Measurements from ENCODE around the gene CD40. TPM values are rescaled to one million over a fixed set of nuclear protein-coding genes. Genes with fewer than 3 reads are reported as not detected.

The CD40 gene
- total RNA-seq, 1 donor from 2014 or later: 0.62 TPM

DNA sequence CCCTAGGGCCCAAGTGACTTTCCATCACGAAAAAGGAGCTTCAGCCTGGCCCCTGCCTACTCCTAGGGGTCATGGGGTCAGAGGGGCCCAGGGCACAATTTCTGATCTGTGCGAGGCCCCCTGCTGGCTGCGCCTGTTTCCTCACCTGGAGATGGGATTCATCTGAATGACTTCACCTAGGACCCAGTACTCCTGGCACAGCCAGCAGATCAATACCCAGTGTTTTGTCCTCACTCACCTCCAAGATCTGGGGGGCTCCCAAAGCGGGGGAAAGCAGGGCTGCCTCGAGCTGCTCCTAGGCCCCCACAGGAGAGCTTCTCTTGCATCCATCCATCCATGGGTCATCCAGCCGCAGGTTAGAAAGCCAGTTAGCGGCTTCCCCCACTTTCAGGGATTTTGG lies 33.8 kb downstream of the CD40 start:
- DNase-seq: no peak

DNA sequence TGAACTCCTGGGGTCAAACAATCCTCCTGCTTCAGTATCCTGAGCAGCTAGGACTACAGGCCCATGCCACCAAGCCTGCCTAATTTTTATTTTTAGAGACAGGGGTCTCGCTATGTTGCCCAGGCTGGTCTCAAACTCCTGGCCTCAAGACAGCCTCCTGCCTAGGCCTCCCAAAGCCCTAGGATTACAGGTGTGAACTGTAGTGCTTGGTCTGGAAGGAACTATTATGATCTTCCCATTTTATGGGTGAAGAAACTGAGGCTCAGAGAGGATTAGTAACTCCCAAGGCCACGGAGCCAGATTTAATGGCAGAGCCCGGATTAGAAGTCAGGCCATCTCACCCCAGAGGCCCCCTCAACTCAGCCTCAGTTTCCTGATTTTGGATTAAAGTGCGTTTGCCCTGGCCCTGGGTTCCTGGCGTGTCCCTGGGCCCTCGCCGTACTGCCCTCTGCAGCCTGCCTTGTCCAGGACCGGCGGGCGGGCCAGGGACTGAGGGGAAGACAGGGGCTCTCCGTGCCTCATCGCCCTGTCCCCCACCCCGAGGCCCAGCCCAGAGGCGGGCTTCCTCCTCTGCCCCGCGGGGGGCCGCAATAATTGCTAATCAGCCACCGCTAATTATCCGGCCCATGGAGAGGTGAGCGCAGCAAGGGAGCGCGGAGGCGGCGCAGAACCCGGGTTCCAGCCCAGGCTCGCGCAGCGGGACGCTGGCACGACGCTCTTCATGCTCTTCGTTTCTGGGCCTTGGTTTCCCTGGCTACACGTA lies 34.9 kb downstream of the CD40 start:
- DNase-seq: no peak

DNA sequence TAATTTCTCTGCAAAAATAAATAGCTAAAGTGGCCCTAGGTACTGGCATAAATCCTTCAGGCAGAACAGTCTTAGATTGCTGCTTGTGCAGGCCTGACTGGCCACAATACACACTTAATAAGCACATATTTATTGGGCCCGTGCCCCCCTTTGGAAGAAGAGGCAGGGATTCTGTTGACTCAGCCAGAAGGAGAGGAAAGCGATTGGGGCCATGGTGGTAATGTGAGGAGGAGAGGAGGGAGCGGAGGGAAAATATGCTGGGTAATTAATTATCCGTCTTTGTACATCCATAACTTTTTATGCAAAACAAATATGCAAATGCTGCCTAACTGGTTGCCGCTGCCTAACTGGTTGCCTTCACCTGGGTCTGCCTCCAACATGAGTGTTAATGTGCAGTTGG lies 36.2 kb downstream of the CD40 start:
- DNase-seq: no peak

DNA sequence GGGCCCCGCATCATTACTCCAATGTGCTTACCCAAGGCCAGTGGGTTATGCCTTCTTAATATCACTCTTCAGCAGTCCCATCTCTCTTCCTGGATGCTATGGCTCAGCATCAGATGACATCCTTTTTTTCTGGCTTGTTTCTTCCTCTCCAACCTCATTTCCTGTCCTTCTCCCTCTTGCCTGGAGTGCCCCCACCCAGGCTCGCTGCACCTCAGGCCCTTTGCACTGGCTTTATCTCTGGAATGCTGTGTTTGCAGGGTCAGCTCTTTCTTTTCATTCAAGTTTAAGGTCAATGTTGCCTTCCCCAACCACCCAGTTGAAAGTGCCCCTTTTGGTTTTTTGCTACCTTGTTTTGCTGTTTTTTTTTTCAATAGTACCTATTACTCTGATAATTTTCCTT lies 36.7 kb downstream of the CD40 start:
- no peak for DNase-seq

DNA sequence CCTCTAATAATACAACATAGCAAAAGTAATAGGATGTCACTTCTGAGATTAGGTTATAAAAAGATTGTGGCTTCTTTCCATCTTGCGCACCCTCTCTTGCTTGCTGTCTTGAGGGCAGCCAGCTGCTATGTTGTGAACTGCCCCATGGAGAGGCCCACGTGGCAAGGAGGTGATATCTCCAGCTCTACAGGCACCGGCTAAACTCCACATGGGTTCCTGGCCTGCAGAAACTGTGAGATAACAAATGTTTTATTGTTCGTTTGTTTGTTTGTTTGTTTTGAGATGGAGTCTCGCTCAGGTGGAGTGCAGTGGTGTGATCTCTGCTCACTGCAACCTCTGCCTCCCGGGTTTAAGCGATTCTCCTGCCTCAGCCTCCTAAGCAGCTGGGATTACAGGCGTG lies 38.0 kb downstream of the CD40 start:
- no peak for DNase-seq

DNA sequence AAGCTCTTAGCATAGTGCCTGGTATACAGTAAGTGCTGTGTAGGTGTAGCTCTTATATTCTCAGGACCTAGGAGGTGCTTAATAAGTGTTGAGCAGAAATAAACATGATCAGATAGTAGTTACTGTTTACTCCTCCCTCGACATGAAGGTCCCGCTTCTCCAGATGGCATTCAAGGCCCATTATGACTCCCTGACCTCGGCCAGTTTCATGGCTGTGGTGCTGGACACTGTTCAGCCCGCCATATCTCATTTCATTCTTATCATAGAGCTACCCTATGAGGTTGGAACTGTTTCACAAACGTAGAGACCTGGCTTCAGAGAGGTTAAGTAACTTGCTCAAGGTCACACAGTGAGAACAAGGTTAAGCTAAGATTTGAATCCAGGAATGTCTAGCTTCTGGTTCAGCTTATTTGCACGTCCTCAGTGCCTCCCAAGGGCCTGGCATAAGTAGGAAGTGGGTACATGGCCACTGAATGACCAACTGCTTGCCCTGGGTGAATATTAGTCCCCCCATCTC lies 39.0 kb downstream of the CD40 start:
- no peak for DNase-seq

DNA sequence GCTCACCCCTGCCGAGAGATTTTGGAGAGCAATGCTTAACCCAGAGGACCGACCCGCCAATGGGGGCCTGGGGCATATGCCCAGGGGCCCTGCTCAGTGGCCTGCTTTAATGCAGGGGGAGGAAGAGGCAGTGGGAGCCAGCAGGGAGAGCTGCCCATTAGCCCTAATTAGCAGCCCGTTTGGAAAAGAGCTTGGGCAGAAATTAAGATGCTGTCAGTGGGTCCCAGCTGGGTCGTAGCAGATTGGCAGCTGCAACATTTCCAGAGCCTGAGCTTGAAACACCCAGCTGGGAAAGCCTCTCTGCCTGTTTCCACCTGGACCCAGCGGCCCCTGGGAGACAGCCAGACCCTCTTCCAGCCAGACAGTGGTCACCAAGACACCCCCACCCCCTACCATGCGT lies 39.5 kb downstream of the CD40 start:
- no peak for DNase-seq

DNA sequence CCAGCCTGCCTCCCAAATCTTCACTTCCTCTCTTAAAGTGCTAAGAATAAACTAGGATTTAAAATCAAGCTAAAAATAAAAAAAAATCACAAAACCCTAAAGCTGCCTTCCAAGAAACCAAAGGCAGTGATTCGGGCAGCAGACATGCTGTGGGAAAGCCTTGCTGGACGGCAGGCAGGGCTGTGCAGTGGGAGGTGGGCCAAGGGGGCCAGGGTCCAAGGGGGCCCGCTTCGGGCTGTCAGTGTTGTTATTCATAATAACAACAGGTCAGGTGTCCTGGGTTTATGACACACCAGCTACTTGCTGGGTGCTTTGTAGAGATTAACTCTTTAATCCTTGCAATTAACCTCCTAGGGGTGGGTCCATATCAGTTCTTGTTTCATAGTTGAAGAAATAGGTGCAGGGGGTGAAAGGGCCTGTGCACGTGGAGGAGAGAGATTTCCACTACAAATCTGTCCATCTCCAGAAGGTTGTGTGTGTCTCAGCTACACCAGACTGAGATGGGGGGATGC lies 40.4 kb downstream of the CD40 start:
- DNase-seq: no peak

DNA sequence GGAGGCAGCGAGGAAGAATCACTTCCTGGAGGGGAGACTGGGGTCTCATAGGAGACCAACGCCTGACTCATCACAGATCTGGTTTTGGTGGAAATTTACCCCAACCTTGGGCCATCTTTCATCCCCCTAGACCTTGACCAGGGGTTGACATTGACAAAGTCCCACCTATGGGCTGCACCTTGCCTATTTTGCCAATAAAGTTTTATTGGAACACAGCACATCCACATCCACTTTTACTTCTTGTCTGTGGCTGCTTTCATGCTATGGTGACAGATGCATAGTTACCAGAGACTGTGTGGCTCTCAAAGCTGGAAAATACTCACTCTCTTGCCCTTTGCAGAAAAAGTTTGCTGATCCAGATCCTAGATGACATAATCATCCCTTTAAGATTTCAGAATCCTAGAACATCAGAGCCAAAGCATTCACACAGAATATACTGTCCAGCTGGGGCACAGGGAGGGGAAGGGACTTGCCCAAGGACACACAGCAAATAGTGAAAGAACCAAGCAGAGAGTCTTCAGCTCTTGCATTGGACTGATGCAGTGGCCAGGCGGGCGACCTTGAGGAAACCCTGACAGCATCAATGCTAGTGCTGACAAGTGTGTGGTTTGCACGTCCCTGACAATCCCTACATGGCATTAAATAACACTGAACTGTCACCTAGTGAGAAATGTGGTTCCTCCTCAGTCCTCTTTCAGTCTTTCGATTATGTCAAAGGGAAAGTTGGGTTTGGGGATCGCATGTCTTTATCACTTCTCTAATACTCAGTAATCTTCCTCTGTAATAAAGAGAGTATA lies 41.2 kb downstream of the CD40 start:
- no peak for DNase-seq

DNA sequence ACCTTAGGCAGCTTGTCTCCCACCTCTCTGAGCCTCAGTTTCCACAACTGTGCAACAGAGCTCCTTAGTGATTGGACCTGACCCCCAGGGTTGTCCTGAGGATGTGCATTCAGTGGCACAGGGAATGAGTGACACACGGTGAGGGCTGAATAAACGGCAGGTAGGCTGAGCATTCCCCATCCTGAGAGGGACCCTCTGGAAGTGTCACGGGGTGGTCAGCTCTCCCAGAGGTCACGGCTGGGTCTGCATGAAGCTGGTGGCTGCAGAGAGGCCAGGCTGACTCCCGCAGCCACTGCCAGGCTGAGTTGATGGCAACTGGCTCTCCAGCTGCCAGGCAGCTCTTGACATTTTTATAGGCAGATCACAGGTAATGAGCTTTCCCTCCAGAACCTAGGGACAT lies 42.5 kb downstream of the CD40 start:
- no peak for DNase-seq

DNA sequence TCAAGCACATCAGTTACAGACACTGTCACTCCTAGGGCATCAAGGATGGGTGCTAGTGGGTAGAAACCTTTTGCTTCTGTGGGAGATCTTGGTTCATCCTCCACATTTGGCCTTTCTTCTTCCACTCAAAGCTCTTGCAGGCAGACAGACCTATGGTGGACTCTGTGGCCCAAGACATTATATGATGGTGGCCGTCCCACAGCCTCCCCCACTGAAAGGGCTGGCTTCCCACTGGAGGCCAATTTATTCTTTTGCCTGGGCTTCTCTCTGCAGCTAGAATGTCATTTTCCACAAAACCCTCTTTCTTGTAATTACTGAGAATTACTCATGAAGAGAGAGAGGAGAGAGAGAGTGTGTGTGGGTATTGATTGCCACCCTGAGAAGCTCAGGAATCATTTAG lies 43.8 kb downstream of the CD40 start:
- DNase-seq: no peak

DNA sequence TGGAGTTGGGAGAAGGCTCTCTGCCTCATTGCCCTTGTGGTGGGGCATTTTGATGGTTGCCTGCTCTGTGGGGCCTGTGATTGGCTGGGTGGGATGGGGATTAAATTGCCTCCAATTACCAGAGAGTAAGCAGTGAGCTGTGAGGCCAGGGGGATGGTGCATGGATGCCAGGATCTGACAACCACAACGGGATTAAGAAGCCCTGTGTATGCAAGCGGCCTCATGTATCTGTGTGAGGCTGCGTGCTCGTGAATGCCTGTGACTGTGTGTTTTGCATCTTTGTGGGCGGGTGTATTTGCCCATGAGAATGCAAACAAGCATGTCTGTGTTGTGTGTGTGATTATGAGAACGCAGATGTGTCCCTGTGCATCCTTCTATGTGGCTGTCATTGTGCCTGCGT lies 46.1 kb downstream of the CD40 start:
- no peak for DNase-seq

DNA sequence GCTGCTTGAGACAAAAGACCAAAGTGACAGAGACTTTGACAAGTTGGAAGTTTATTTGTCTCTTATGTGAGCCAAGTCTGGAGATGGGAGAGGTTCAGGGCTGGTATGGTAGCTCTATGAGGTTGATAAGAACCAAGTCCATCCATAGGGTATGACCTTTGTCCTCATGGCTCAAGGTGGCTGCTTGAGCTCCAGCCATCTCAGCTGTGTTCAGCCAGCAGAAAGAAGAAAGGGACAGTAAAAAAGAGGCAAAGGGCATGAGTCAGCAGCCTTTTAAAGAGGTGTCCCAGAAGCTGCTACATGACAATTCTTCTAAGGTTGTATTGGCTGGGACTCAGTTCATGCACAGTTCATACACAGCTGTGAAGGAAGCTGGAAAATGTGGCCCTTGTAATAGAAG lies 49.0 kb downstream of the CD40 start:
- DNase-seq: no peak

DNA sequence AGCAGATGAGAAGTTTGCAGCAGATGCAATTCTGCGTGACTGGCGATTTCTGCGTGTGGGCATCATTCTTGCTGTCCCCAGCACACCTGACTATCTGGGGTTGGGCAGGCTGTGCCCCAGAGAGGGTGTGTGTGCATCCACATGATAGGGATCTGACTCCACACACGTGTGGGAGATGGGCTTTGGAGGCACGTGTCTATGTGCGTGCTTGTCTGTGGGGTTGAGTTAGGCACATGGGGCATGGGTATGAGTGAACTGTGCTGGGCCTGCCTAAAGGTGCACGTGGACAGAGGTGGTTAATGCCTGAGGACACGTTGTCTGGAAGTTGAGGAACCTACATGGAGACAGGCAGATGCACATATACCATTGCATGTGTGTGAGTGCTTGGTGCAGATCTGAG lies 50.3 kb downstream of the CD40 start:
- DNase-seq: no peak

DNA sequence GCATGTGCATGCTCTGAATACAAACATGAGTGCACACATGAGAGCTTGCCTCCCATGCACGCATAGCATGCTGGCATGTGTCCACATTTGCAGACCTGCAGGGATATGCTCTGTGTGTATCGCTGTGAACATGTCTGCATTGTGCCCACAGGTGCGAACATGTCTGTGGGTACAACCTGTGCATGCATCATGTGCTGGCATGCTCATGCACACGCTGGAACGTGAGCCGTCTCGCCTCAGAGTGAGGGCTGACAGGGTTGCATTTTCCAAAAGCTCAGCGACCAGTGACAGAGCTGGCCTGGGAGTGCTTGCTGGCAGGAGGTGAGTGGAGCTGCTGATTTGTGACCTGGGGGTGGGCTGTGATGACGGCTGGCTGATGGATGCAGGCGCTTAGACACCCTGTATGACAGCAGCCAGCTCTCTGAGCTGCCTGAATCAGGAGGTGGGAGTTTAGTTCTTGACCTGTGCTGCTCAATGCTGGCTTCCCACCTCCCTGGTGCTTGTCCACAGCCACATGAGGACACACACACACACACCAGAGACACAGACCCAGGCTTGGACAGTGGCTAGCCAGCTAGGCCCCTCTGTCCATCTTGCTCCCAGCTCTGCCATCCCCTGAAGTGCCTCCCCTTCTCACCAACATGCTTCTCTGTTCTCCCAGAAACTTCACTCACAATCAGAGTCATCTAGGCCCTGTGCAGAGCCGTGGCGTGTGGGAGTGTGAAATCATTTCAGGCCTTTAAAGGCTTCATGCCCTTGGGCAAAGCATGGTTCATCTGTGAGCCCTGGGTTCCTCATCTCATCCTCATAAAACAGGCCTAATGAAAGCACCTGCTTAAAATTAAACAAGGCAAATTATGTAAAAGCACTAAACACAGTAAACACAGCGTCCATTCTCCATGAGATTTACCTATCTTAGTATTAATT lies 51.4 kb downstream of the CD40 start:
- no peak for DNase-seq

DNA sequence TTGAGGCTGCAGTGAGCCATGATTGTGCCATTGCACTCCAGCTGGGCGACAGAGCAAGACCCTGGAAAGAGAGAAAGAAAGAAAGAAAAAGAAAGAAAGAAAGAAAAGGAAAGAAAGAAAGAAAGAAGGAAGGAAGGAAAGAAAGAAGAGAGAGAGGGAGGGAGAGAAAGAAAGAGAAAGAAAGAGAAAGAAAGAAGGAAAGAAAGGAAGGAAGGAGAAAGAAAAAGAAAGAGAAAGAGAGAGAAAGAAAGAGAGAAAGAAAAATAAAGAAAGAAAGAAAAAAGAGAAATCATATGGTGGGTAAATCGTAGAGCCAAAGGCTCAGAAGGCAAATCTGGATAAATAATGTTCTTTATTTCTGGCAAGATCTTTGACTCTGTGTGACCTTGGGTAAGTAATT lies 53.4 kb downstream of the CD40 start:
- DNase-seq: no peak

DNA sequence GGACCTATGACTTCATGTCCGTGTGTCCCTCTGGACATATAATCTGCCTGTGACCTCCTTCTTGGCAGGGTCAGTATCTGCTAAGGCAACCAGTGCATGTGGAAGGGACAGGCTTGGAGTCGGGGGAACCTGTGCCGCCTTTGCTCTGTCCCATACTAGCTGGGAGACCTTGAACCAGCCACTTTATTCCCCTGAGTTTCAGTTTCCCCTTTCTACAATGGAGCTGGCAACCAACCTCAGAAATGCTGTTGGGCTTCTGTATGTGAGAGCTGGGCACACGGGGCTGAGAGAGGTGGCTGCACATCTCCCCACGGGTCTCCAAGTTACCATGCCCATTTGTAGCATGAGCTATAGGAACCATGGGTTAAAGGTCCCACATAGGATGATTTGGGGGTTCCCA lies 53.8 kb downstream of the CD40 start:
- no peak for DNase-seq

DNA sequence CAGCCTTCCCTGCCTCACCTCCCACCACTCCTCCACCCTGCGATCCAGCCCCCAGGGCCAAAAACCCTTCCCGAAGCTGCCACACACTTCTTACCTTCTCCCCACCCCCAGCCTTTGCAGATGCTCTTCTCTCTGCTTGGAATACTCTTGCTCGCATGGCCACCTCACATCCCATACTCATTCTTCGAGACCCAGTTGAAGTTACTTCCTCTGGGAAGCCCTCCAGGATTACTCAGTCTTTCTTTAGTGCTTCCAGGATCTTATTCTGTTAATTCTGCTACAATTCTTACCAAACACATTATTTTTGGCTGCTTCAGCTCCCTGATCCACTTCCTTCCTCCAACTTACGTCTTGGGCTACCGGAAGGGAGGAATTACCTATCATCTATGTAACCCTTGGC lies 54.3 kb downstream of the CD40 start:
- no peak for DNase-seq

DNA sequence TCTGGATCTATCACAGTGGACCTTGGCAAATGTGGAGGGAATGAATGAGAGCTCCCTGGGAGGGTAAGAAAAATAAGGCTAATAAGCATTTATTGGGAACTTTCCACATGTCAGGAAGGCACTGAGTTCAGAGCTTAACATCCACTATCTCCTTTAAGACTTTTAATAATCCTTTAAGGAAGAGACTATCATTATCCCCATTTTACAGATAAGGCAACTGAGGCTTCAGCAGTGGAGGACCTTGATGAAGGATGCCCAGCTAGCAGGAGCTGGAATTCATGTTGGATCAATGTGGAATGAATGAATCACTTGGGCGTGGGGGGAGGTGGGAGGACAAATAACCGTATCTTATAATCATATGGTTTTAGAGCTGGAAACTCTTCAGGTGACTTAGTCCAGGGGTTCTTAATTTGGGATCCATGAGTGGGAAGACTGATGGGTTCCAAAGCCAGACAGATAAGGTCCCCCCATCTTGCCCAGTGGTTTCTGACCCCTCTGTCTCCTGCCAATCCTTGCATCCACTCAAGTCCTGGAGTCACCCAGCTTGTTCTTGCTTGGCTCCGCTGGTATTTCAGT lies 54.9 kb downstream of the CD40 start:
- no peak for DNase-seq

DNA sequence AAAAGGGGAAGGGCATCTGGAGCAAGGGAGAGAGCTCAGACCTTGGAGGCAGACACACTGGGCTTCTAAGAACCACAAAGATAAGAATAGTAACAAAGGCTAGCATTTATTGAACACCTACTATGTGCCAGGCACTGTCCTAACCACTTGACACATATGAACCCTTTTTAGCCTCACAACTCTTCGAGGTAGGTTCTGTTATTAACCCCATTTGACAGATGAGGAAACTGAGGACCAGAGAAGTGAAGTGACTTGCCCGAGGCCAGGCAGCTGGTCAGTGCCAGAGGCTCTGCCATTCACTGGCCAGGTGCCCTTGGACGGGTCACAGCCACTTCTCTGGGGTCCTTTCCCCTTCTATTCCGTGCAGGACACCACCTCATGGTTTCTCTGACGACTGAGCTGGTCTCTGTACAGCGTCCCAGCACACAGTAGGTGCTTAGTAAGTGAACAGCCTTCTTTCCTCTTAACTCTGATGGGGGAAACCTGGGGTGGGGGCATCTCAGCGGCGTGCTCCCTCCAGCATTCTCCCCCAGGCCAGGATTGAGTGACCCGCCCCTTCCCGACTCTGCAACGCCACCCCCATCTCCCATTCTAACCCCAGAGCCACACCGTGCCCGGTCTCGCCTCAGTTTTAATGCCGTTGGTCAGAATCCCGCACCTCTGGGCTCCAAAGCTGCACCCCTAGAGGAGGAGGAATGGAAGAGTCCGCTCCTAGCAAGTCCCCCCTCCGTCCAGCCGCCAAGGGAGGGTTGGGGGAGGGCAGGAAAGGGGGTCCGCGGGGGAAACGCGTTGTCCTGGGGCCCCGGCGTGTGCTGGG lies 55.7 kb downstream of the CD40 start:
- no peak for DNase-seq

DNA sequence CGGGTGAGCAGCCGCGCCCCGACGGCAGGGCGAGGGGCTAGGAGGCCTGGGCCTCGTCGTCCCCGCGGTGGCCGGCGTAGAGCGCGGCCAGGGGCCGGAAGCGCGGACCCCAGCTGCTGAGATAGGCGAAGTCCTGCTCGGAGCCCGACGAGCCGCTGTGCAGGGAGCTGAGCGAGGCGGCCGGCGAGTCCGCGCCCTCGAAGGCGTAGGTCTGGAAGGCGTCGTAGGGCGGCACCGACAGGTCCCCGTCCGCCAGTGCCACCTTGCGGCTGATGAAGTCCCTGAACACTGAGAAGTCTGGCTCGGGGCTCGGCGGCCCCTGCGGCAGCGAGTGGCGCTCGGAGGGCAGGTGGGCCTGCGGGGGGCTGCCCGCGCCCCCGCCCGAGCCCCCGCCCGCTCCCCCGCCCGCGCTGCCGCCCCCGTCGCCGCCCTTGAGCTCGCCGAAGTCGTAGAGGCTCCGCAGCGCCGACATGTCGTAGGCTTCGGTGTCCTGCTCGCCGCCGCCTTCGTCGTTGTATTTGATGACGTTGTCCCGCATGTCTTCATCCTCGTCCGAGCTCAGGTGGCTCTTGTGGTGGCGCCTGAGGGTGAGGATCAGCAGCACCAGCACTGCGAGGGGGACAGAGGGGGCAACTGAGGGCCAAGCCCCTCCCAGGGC lies 56.5 kb downstream of the CD40 start:
- DNase-seq: no peak

All from occipital lobe (tissue), 2 donors.